HL-60/S4 (cell line): Measurements from ENCODE around the gene SV2A.
"Not testable (repeated sequence)": the region's sequence is repeated elsewhere in the genome, so short reads cannot be mapped to it uniquely, and the experiment has no call there.

Experiments
- in situ Hi-C: fragments of 300-500 bp; cut with MboI; formaldehyde crosslinking; loops from 2 replicates; pipeline ENCODE4 v1.14.3; 2022; ENCODE audit warnings: low sequenced_read_pairs

Gene SV2A, protein sequence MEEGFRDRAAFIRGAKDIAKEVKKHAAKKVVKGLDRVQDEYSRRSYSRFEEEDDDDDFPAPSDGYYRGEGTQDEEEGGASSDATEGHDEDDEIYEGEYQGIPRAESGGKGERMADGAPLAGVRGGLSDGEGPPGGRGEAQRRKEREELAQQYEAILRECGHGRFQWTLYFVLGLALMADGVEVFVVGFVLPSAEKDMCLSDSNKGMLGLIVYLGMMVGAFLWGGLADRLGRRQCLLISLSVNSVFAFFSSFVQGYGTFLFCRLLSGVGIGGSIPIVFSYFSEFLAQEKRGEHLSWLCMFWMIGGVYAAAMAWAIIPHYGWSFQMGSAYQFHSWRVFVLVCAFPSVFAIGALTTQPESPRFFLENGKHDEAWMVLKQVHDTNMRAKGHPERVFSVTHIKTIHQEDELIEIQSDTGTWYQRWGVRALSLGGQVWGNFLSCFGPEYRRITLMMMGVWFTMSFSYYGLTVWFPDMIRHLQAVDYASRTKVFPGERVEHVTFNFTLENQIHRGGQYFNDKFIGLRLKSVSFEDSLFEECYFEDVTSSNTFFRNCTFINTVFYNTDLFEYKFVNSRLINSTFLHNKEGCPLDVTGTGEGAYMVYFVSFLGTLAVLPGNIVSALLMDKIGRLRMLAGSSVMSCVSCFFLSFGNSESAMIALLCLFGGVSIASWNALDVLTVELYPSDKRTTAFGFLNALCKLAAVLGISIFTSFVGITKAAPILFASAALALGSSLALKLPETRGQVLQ

GRCh38 chr1:149917571-149918144, at the start of gene SV2A:
Gene SV2A (minus strand): TSS chr1:149917844. CDS start chr1:149913840, 4,004 bp downstream.
- in situ Hi-C loops: loop anchor here (25.0 kb wide), 1 partner anchor 95 kb away; the partner anchor contains the start of gene OTUD7B

DNA sequence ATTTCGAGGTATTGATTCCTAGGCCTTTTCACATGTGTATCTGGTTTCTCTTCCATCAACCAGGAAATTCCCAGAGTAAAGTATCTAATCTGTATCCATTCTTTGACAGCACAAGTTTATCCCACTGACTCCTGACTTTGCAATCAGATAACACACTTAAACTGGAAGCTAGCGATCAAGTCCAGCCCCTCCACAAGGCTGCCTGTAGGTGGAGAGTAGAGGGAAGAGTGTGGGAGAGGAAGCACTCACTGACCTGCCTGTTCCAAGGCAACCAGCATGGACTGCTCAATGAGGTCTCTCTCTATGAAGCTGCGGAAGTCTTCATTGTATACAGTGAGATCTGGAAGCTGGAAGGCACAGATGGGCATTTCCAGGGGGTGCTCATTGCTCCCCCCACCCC, 49.4 kb upstream of the SV2A start:
- in situ Hi-C loops: no loop called here

DNA sequence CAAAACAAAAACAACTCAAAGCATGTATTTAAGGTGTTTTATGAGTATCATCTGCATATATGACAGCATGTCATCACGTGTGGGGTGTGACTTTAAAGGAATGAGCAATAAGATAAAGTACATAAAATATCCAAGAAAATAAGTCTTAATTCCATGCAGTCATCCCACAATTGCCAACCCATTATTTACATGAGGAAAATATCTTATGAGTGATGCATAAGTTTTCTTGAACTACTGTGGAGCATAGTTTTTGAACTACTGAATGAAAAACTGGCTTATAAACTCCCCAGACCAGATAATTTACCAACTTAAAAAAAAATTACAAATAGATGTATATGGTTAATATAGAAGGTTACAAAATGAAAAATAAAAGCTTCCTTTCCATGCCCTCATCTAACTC, 48.8 kb upstream of the SV2A start:
- in situ Hi-C loops: no loop called here

- in situ Hi-C loops: no loop called here
These were observed 47.8 kb upstream of the SV2A start for GRCh38 chr1:149965440-149965839.

- in situ Hi-C loops: no loop called here
These were observed 45.7 kb upstream of the SV2A start for GRCh38 chr1:149963358-149963757.

- in situ Hi-C loops: no loop called here
These were observed 45.1 kb upstream of the SV2A start for GRCh38 chr1:149962736-149963135.

- in situ Hi-C loops: no loop called here
These were observed 44.5 kb upstream of the SV2A start for GRCh38 chr1:149962039-149962647.

- in situ Hi-C loops: not testable (repeated sequence)
These were observed 39.9 kb upstream of the SV2A start for GRCh38 chr1:149957548-149957947.

- in situ Hi-C loops: loop anchor here (25.0 kb wide), 1 partner anchor 237 kb away; no protein-coding TSS in a partner anchor
These were observed 32.3 kb upstream of the SV2A start for GRCh38 chr1:149949911-149950310.

GRCh38 chr1:149945206-149945605, 27.6 kb upstream of the SV2A start:
- in situ Hi-C loops: loop anchor here (25.0 kb wide), 1 partner anchor 242 kb away; no protein-coding TSS in a partner anchor

DNA sequence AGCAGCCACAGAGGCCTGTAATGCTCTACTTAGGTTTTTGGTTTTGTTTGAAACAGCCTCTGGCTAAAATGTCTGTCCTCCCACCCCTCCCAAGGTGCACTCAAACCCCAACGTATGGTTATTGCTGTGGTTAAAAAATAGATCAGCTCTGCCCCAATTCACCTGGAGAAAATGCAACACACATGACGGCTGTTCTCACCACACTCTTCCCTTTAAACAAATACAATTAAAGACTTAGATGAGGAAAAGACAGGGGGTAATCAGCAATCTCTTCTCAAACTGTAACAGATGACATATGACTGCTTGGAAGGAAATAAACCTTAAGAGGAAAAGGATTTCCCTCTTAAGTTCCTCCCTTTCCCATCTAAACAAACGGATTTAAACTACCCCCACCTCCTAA, 25.2 kb upstream of the SV2A start:
- in situ Hi-C loops: loop anchor here (25.0 kb wide), 1 partner anchor 244 kb away; no protein-coding TSS in a partner anchor

DNA sequence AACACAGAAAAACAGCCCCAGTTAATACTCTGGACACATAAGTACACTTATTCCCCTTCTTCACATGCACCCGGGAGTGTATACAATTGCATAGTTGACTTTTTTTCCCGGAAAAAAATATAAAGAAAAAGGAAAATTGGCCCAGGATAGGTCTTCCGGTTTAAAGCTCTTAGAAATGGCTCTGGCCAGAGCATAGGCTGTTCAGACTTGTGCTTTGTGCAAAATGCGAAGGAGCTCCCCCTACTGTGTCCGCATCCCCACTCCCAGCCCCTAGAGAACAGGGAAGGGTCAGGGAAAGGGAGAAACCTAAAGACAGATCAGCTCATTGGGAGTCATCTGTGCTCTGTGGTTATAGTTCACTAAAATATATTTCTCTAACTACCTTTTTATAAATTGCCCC, 24.6 kb upstream of the SV2A start:
- in situ Hi-C loops: loop anchor here (25.0 kb wide), 1 partner anchor 245 kb away; no protein-coding TSS in a partner anchor

DNA sequence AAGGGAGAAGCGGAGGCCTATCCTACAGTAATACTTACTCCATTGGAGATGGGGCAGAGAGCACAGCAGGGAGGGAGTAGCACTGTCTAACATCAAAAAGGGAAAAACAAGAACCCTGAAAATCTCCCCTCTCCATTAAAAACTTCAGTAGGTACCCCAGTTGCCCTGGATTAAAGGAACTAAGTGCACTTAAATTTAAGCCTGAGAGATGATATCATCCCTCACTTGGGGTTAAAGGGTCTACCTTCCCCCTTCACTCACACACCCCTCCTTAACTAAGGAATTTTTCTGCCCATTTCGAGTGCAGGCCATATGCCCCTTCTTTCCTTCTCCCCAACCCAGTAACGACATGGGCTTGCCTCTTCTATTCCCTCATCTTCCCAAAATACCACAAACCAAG, 22.8 kb upstream of the SV2A start:
- in situ Hi-C loops: loop anchor here (25.0 kb wide), 1 partner anchor 247 kb away; no protein-coding TSS in a partner anchor

- in situ Hi-C loops: loop anchor here (25.0 kb wide), 1 partner anchor 249 kb away; no protein-coding TSS in a partner anchor
These were observed 21.0 kb upstream of the SV2A start for GRCh38 chr1:149938668-149939003.

- in situ Hi-C loops: loop anchor here (25.0 kb wide), 1 partner anchor 250 kb away; no protein-coding TSS in a partner anchor
These were observed 20.1 kb upstream of the SV2A start for GRCh38 chr1:149937759-149938158.

- in situ Hi-C loops: loop anchor here (25.0 kb wide), 1 partner anchor 250 kb away; no protein-coding TSS in a partner anchor
These were observed 19.5 kb upstream of the SV2A start for GRCh38 chr1:149936992-149937705.

DNA sequence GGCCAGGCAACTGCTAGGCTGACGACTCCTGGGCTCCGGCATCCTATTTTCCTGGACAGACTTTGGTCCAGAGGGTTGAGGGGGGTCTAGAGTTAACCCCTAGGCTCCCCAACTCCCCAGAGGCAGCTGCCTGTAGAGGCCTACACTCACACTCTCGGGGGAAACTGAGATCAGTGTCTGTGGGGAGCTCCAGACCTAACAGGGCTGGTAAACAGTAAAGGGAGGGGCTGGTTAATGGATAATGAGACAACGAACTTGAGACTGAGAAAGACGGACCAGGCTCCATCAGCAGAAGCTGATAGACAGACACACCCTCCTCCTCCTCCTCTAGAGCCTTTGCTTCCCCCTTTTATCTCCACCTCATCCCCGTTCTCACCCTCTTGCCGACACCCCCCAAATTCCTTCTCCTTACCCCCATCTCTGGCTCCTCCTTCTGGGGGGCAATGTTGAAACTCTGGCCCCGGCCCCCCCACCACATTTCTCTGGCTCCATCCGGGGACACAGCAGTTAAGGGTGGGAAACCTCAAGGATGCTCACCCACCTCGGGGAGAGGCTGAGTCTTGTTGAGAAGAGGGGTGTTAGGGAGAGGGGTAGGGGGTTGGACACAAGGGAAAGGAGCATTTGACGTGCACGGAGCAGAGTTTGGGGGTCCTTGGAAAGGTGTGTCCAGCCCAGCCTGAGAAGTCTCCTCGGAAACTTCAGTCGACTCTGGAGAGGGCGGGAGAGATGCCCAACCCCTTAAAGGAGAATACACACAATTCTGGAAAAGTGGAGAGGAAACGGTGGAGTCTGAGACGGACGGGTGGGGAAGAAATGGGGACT, 18.7 kb upstream of the SV2A start, which contains the start of gene MTMR11:
Gene MTMR11, minus strand, starts transcription at position 710 of the 822 bp plus-strand sequence. Its CDS starts 232 bp downstream, at position 478.
- in situ Hi-C loops: loop anchor here (25.0 kb wide), 1 partner anchor 251 kb away; no protein-coding TSS in a partner anchor

- in situ Hi-C loops: loop anchor here (25.0 kb wide), 1 partner anchor 253 kb away; no protein-coding TSS in a partner anchor
These were observed 16.7 kb upstream of the SV2A start for GRCh38 chr1:149934356-149934755.

GRCh38 chr1:149933208-149933607, 15.6 kb upstream of the SV2A start:
- in situ Hi-C loops: loop anchor here (25.0 kb wide), 1 partner anchor 254 kb away; no protein-coding TSS in a partner anchor
